ENCODE results near the gene IRF2. TPM values are rescaled to one million over a fixed set of nuclear protein-coding genes. Genes with fewer than 3 reads are reported as not detected.

The IRF2 gene
- total and polyA plus RNA-seq, 7 donors, result 6.7 to 28.9 (median 16.8) TPM

- H3K27ac ChIP-seq, result peak overlapping the region; percentile 62
- intact Hi-C loops (cut with DNase I), result no loop called here
- H3K9me3 ChIP-seq, result no peaks in the 10 kb centered on the region
- TF ChIP-seq CTCF (IDR thresholded peaks at IDR 0.05), result no peak
- peaks cover 43% of the 10 kb centered on the region for H3K4me1 ChIP-seq
- no peak overlapping the region for H3K4me3 ChIP-seq
- H3K27me3 ChIP-seq (ENCODE audit: insufficient read depth in 3 of 3, low read length in 2 of 3), result no peaks in the 10 kb centered on the region
- ATAC-seq (peak; percentile 41 to 72 (median 68)), DNase-seq (no peak)
- 52 to 86% (median 65%) methylated on average over 6 of the region's 6 CpGs for WGBS, 3 donors
- peaks cover 7 to 65% of the 10 kb centered on the region in 2 donors for H3K36me3 ChIP-seq (ENCODE audit: insufficient read depth in 1 of 2, low read depth in 1 of 2)
These were observed 63.6 kb downstream of the IRF2 start for GRCh38 chr4:184410748-184411147.

GRCh38 chr4:184409911-184410692, 64.2 kb downstream of the IRF2 start:
- DNase-seq, result no peak
- peak overlapping the region; percentile 62 for H3K27ac ChIP-seq

GRCh38 chr4:184409502-184409901, 64.8 kb downstream of the IRF2 start:
- WGBS, 3 donors, result 86 to 89% (median 88%) methylated on average over 9 of the region's 9 CpGs
- H3K4me3 ChIP-seq, result no peak overlapping the region
- H3K27ac ChIP-seq, result peak overlapping the region; percentile 62

More at GRCh38 chr4:184409911-184410692, 64.2 kb downstream of the IRF2 start:
- WGBS, 3 donors, result 75 to 86% (median 83%) methylated on average over 12 of the region's 12 CpGs
- H3K4me1 ChIP-seq, result peaks cover 43% of the 10 kb centered on the region
- no peaks in the 10 kb centered on the region for H3K27me3 ChIP-seq (ENCODE audit: insufficient read depth in 3 of 3, low read length in 2 of 3)
- TF ChIP-seq CTCF (IDR thresholded peaks at IDR 0.05), result no peak
- intact Hi-C loops (cut with DNase I), result no loop called here
- H3K36me3 ChIP-seq (ENCODE audit: insufficient read depth in 1 of 2, low read depth in 1 of 2), result peaks cover 7 to 65% of the 10 kb centered on the region in 2 donors
- H3K4me3 ChIP-seq, result no peak overlapping the region
- no peaks in the 10 kb centered on the region for H3K9me3 ChIP-seq
- ATAC-seq, result peak; percentile 38 to 78 (median 46)

GRCh38 chr4:184408684-184409081, 65.7 kb downstream of the IRF2 start:
- no peak overlapping the region for H3K4me3 ChIP-seq
- H3K27ac ChIP-seq, result peak overlapping the region; percentile 62
- no peaks in the 10 kb centered on the region for H3K27me3 ChIP-seq (ENCODE audit: insufficient read depth in 3 of 3, low read length in 2 of 3)
- TF ChIP-seq CTCF (IDR thresholded peaks at IDR 0.05), result no peak
- intact Hi-C loops (cut with DNase I), result no loop called here
- ATAC-seq (no peak), DNase-seq (no peak)
- peaks cover 43% of the 10 kb centered on the region for H3K4me1 ChIP-seq
- H3K9me3 ChIP-seq, result no peaks in the 10 kb centered on the region
- peaks cover 7 to 65% of the 10 kb centered on the region in 2 donors for H3K36me3 ChIP-seq (ENCODE audit: insufficient read depth in 1 of 2, low read depth in 1 of 2)
- 62 to 71% (median 65%) methylated on average over 3 of the region's 3 CpGs for WGBS, 3 donors

More at GRCh38 chr4:184409502-184409901, 64.8 kb downstream of the IRF2 start:
- peaks cover 43% of the 10 kb centered on the region for H3K4me1 ChIP-seq
- H3K27me3 ChIP-seq (ENCODE audit: insufficient read depth in 3 of 3, low read length in 2 of 3), result no peaks in the 10 kb centered on the region
- intact Hi-C loops (cut with DNase I), result no loop called here
- TF ChIP-seq CTCF (IDR thresholded peaks at IDR 0.05), result no peak
- ATAC-seq (no peak), DNase-seq (no peak)
- no peaks in the 10 kb centered on the region for H3K9me3 ChIP-seq
- peaks cover 7 to 65% of the 10 kb centered on the region in 2 donors for H3K36me3 ChIP-seq (ENCODE audit: insufficient read depth in 1 of 2, low read depth in 1 of 2)

Data from psoas muscle (tissue), 8 donors.